IPS-NIHi7 (cell line): ENCODE measurements around the gene HDAC11.
A peak's percentile ranks its signal among the peaks of the same experiment; 100 is the strongest.
"Not testable (repeated sequence)": the region's sequence is repeated elsewhere in the genome, so short reads cannot be mapped to it uniquely, and the experiment has no call there.

Source experiments
- DNase-seq: peaks from one replicate; pipeline ENCODE4 v3.0.0; 2012; ENCODE audit warnings: mixed read lengths; ENCODE audit errors: extremely low spot score

The HDAC11 gene

DNA sequence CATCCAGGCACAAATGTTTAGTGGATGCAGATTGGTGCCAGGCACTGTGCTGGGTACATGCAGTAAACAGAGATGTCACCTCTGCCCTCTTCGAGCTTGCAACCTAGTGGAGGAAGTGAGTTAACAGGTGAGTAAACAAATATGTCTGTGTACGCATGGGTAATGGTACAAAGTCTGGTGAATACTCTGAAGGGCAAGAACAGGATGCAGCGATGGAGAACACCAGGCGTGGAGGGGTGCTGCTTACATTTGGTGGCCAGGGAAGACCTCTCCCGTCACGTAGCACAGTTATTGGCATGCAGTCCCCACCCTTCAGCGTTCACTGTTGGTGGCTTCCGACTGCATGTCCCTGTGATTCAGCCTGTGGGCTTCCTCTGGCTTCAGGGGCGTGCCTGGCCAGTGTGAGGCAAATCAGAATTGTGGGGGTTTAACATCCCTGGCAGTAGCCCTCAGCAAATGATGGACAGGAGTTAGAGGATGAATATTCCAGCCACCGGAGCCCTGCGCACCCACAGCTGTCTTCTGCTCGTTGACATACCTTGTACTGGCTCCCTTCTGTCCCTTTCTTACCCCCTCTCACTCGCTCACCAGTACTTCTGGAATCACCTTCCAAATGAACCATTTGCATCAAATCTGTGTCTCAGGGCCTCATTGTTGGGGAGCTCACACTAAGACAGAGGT lies 9.1 kb upstream of the HDAC11 start:
- DNase-seq, result no peak

DNA sequence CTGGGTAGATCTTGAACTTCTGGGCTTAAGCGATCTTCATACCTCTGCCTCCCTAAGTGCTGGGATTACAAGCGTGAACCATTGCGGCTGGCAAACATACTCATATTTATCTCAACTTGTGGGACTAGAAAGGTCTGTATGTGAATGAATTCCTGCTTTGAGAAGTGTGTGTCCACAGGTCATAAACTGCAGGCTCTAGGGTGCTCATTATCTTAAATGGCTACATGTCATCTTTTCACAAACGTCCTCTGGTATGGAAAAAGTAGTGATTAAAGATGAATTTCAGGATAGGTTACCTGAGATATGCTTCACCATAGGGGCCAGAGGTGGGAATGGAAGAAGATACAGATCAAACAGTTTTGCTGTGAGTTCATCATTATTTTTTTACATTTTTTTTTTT lies 7.8 kb upstream of the HDAC11 start:
- no peak for DNase-seq

DNA sequence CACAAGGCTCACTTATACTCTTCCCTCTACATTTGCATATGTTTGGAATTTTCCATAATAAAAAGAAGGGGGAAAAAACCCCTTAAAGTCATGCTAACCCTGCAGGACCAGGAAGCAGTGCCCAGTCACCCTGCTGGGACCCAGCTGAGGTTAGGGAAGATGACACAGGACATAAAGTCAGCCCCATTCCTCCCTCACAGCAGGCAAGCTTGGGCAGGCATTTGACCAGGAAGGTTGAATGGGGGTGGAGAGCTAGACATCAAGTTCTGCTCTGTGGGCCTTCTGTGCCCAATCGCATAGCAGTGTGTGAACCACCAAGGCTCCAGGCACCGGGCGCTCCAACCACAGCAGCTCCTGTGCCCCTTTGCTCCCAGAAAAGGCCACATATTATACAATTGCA lies 7.1 kb upstream of the HDAC11 start:
- DNase-seq, result peak; percentile 26

DNA sequence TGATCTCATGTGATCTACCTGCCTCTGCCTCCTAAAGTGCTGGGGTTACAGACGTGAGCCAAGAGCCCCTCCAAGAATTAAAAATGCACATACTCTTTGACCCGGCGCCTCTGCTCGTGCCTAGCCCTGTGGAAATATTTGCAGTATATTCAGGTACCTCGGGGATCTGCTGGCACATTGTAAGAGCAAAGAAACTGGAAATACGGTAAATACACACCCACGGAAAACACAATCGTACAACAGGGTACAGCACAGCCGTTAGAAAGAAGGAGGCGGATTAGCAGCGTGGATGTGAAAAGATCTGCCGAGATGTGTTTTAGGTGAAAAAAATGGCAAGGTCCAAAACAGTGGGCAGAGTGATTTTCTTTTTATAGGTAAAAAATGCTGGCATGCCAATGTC lies 6.1 kb upstream of the HDAC11 start:
- no peak for DNase-seq

DNA sequence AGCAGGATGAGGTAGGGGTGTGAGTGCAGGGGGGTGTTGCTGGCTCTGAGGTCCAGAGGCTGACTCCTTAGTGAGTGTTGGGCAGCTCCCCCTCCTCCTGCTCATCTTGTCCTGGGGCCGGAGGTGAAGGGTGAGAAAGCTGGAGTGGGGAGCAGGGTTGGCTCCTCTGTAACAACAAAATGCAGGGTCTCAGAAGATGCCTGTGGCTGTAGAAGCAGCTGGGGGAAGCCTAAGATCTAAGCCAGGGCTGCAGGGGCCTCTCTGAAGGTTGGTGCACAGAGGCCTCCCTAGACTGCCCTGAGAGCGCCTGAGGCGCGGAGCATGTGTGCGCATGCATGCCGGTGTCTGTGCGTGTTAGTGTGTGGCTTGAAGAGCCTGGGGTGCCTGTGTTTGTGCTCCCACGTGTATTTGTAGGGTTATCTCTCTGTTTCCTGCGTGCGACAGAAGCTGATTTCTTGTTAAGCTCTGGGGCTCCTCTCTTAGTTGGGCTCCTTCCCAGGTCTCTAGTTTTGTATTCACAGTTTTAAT lies 5.3 kb upstream of the HDAC11 start:
- no peak for DNase-seq

DNA sequence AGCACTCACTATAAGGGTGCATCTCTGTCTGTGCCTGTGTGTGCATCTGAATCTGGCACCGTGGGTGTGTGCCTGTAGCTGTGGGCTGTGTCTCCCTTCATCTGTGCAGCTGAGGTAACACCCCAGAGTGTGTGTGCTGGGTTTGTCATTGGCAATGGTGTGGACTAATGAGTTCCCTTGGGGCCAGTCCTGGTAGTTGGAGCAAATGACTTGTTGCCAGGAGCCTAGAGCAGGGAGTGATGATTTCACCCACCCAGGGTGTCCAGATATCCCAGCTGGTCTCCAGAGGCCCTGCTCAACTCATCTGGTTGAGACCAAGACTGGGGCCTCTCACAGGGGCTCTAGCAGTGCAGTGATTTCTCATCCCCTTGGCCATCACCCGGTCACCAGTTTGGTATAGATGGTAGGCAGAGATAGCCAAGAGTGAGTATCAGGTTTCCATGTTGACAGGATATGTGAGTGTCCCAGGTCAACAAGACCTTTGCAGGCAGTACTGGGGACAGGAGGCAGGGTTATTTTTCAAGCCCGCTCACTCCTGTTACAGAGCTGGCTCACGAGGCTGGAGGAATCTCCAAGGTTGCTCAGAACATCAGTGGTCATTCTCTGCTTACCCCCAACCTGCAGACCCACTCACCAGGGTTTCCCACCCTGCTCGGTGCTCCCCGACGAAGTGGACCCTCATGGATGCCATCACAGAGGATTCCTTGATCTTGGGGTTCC lies 4.1 kb upstream of the HDAC11 start:
- no peak for DNase-seq

DNA sequence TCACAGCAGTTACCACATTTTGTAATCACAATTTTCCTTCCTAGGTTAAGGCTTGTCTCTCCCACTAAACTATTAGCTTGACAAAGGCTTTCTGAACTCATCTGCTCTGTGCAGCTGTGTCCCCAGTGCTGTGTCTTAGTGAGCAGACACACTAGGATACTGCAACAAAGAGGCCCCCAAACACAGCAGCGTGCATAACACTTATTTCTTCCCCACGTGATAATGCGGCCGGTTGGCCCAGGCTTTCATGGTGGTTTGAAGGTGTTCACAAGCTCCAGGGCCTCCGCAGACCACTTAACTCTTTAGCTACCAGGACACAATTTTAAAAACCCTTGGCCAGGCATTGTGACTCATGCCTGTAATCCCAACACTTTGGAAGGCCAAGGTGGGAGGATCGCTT lies 2.2 kb upstream of the HDAC11 start:
- no peak for DNase-seq

DNA sequence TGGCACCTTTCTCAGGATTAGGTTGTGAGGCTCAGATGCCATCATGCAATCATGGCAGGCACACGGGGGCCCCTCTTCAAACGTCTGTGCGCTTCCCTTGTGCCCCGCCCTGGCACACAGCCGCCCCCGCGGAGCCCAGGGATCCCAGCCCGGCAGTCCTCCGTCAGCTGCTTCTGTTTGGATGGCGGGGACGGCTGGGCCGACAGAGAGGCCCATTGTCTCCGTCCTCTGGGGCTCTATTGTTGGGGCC lies 849 bp upstream of the HDAC11 start:
- no peak for DNase-seq

DNA sequence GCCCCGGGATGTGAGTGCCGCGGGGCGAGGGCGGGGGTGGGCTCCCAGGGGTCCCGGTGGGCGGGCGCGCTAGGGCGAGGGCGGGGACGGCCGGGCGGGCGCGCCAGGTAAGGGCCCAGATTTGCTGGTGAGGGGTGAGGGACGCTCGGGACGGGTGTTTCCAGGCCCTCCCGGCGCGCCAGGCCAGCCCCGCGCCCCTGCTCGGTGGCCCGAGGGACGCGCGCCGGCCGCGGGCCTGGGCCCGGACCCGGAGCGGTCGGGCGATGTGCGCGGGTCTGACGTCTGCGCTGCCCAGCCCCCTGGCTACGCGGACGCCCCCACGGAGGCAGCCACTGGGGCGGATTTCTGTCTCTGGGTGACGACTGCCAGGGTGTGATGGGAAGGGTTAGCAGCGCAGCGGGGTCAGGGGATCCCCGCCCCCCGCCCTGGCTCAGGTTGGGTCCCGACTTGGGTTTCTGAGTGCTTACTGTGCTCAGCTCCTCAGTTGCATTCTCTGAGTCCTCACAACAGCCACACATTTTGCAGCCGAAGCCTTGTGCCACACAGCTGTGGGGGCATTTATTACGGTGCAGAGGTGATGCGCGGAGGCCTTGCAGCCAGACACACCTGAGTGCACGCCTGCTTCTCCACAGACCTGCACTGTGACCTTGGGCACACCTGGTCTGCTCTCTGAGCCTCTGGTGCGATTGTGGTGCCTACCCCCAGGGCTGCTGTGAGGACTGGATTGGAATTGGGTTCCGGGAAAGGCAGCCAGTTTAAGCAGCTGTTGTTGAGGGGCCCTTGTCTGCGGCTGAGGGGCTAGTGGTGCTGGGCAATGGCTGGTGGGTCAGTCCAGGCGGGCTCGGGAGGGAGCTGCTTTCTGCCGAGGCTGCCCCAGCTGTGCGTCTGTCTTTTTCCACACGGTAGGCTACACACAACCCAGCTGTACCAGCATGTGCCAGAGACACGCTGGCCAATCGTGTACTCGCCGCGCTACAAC lies 523 bp downstream of the HDAC11 start:
- no peak for DNase-seq

DNA sequence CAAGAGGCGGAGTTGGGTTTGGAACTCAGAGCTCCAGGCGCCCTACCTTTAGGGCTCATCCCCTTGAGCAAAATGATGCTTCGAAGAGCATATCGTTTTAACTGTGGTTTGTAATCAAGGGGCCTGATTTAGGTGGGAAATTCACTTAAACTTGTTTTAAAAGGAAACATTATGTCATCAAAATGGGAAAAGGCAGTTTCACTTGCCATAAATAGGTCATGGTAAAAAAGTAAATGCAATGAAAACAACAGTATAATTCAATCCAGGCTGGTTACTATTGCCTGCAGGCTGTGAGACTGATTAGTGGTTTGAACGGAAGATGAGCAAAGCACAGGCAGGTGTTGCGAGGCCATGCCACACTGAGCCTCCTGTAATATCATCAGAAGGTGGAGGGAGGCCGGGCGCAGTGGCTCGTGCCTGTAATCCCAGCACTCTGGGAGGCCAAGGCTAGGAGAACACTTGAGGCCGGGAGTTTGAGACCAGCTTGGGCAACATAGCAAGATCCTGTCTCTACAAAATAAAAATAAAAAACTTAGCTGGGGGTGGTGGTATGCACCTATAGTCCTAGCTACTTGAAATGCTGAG lies 2.1 kb downstream of the HDAC11 start:
- DNase-seq, result no peak

DNA sequence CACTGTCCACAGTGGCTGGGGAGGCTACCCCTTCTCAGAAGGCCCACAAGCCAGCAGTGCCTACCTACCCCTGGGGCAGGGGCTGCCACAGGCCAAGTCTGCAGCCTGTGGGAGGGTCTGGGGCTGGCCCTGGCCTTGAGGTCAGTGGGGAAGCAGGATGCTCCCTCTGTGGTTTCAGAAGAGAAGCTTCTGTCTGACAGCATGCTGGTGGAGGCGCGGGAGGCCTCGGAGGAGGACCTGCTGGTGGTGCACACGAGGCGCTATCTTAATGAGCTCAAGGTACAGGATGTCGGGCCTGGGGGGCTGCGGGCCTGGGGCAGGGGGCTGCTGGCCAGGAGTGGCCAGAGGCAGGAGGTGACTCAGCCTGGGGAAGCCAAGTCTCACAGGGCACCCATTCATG lies 3.2 kb downstream of the HDAC11 start:
- DNase-seq, result no peak

DNA sequence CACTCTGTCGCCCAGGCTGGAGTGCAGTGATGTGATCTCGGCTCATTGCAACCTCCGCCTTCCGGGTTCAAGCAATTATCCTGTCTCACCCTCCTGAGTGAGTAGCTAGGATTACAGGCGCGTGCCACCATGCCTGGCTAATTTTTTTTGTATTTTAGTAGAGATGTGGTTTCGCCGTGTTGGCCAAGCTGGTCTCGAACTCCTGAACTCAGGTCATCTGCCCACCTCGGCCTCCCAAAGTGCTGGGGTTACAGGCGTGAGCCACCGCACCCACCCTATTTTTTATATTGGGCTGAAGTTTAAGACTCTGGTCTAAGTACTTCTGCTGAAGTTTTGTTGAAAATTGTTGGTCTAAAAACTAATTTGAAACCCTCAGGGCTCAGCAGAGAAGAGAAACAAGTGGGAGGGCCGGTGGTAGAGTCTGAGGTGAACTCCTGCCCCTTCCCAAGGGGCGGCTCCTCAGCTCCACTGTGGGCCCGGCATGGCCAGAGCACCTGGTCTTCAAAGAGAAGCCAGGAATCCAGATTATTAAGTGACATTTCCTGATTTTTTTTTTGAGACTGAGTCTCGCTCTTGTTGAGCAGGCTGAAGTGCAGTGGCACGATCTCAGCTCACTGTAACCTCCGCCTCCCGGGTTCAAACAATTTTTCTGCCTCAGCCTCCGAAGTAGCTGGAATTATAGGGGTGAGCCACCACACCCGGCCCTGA lies 4.0 kb downstream of the HDAC11 start:
- DNase-seq, result no peak

DNA sequence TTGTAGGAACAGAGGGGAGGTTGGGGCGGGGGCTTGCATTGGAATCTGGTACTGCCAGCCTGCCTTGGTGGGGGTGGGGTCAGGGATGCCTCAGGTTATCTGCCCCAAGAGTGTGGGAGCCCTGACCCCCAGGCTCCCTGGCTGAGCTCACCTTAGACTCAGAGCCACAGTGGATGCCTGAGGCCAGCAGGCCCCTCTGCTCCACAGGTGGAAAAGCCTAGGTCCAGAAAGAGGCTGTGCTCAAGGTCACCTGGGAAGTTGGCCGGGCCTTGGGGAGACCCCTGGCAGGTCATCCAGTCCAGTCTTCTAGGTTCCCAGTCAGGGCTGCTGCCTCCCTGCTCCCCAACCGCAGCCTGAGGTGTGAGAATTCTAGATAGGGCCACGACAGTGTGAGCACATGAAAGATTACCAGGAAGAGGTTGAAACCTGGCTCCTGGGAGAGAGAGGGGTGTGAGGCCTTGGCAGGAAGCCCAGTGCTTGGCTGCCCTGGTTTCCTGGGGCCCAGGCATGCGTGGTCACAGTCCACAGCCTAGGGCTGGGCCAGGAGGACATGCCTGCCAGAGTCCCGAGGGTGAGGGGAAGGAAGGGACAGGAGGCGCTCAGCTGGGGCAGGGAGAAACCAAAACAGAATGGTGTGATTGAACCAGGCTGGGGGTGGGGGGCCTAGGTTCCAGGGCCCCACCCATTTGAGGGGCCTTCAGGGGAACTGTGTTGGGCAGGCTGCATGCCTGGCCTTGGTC lies 4.9 kb downstream of the HDAC11 start:
- DNase-seq, result no peak

DNA sequence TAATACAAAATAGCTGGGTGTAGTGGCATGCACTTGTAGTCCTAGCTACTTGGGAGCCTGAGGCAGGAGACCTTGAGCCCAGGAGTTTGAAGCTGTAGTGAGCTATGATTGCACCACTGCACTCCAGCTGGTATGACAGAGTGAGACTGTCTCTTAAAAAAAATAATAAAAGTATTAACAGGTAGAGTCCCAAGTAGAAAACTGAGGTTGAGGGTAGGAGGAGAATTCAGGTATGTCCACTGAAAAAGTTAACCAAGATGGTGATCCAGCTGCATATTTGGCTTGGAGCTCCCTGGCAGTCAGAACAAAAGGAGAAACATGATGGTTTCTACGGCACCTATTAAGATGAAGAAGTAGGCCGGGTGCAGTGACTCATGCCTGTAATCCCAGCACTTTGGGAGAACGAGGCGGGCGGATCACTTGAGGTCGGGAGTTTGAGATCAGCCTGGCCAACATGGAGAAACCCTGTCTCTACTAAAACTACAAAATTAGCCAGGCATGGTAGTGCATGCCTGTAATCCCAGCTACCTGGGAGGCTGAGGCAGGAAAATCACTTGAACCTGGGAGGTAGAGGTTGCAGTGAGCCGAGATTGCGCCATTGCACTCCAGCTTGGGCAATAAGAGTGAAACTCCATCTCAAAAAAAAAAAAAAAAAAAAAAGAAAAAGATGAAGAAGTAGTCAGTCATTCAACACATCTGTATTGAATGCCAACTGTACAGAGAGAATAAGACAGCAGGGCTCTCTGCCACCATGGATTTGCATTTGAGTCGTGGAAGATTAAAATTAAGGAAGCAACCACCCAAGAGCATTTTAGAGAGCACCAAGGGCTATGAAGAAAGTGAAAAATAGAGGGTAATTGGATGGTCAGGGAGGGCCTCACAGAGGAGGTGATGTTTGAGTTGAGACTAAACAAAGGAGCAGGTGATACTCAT lies 5.8 kb downstream of the HDAC11 start:
- DNase-seq, result not testable (repeated sequence)

DNA sequence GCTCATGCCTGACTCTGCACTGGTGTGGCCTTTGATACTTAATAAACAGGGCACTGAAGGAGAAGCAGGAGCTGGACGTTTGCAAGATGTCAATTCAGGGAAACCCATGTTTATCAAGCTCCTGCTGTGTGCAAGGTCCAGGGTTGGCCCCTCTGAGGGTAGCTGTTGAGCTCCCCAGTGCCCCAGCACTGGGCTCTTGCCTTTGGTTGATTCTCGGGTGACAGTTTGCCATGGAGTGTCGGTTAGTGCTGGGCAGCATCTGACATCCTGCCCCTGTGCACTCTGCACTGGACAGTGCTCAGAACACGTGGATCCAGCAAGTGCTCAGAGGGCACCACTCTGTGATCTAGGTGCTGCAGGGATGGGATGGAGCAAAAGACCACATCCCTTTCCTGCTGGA lies 7.3 kb downstream of the HDAC11 start:
- no peak for DNase-seq

DNA sequence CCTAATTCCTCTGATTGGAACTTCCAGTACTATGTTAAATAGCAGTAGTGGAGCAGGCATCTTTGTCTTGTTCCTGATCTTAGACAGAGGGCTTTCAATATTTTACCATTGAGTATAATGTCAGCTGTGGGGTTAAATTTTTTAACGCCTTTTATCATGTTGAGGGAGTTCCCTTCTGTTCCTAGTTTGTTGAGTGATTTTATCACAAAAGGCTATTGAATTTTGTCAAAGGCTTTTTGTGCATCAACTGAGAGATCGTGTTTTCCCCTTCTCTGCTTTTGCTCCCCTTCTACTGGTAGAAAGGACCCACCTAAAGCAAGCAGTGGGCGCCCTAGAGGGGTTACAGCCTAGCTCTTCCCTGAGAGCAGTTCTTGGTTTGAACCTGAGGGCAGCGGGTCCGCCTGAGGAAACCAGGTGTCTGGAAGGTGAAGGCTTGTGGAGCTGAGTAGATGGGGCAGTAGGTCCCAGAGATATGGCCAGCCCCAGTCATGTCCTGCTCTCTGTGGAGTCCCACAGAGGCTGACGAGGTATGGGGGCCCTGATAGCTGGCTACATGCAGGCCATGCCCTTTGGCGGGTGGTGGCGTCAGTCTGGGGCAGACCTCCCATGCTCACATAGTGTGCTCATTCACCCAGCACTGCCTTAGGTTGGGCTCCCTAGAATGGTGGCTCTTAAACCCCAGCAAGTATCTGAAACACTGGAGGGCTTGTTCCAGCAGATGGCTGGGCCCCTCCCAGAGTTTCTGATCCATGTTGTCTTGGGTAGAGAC lies 11.3 kb downstream of the HDAC11 start:
- DNase-seq, result no peak

DNA sequence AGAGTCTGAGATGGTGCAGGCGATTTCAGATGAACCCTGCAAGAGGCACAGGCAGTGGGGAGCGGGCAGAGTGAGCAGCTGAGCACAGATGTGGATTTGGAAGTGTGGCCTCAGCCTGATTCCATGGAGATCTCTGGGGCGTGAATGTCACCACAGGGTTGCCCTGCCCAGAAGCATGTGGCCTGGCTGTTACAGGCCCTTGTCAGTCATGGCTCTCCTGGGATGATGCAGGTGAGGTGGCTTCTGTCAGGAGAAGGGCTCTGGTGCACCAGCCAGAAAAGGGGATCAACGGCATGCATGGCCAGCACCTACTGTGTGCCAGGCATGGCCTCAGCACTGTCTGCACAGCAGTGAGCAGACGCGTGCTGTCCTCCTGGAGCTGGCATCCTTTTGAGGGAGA lies 11.9 kb downstream of the HDAC11 start:
- no peak for DNase-seq

DNA sequence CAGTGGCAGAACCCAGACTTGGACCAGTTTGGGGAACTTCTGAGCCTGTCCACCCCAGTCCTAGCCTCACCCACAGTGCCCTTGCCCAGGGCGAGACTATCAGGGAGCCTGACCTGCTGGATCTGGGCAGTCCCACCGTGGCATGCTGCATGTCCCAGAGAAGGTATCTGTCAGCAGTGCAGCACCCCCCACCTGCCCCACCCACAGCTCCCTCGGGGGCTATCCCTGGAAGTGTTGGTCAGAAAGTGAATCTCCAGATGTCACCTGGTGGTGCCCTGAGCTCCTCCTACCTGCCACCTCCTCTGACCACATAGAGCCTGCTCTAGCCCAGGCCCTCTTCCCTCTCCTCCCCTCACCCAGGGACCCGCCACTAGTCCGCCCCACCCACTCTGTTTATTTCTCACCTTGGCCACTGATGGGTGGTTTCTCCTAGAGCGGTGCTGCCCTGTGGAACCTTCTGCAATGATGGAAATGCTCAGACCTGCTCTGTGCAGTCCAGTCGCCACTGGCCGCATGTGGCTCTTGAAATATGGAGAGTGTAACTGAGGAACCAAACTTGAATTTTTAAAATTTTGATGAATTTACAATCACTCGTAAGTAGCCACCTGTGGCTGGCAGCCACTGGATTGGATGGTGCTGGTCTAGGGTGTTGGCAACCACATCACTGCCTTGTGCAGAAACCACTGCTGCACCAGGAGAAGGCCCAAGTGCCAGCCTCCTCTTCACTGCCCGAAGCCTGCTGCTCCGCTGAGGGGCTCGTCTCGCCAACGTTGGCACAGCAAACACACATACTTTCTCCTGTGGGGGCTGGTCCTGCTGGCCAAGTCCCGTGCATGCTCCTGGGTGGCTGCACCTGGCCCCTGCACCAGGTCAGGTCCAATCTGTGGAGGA lies 13.1 kb downstream of the HDAC11 start:
- DNase-seq, result no peak
